SK-N-SH (cell line): ENCODE data around the gene TCOF1. TPM values are rescaled to one million over a fixed set of nuclear protein-coding genes. Genes with fewer than 3 reads are reported as not detected.

Experiments used
- CTCF ChIA-PET: fragments of 300-600, 350-600 bp; formaldehyde crosslinking; extraction: SDS; loops from one replicate; lab custom pipeline; 2021; lab: Yijun Ruan, JAX
- POLR2A ChIA-PET: fragments of 350-600 bp; sonication (Branson Sonifier 250); formaldehyde crosslinking; extraction: SDS; loops from one replicate; lab custom pipeline; 2020; ENCODE audit warnings: antibody characterized with exemption, inconsistent platforms; lab: Yijun Ruan, JAX
- DNase-seq: peaks from one replicate; pipeline ENCODE4 v3.0.0; 2012
- H2AFZ ChIP-seq: fragments of 200-600 bp; sonication (generic); 2 replicates; pipeline ENCODE4 v1.8.1; 2016; ENCODE audit warnings: antibody characterized with exemption, mild to moderate bottlenecking, low read depth
- H3F3A ChIP-seq: fragments of 200-600 bp; sonication (generic); replicated peaks from 2 replicates; pipeline ENCODE3; 2016; ENCODE audit warnings: antibody characterized with exemption, mild to moderate bottlenecking; ENCODE audit not compliant: insufficient read depth
- H3K27ac ChIP-seq, 2 experiments: fragments of 200-500 bp in 1 of 2; fragments of 200-600 bp in 1 of 2; sonication (Bioruptor generic) in 1 of 2; sonication (generic), shearing (Covaris generic) in 1 of 2; 2 replicates each; pipeline versions ENCODE4 v1.5.1 to v1.6.1; 2014 to 2016; ENCODE audit warnings: low read depth in 2 of 2, inconsistent platforms in 1 of 2, low read length in 1 of 2, mild to moderate bottlenecking in 1 of 2, mixed read lengths in 1 of 2
- H3K27me3 ChIP-seq: fragments of 200-600 bp; sonication (generic), shearing (Covaris generic); 2 replicates; pipeline ENCODE4 v1.6.1; 2016; ENCODE audit warnings: mixed run types; ENCODE audit not compliant: insufficient read depth
- H3K36me3 ChIP-seq, 2 experiments: fragments of 200-500 bp in 1 of 2; fragments of 200-600 bp in 1 of 2; sonication (Bioruptor generic) in 1 of 2; sonication (generic) in 1 of 2; replicated peaks in 1 of 2; 2 replicates each; pipeline versions ENCODE3 to v1.5.1; 2014 to 2016; ENCODE audit warnings: low read length in 1 of 2, mild to moderate bottlenecking in 1 of 2; ENCODE audit not compliant: insufficient read depth in 2 of 2, control insufficient read depth in 1 of 2
- H3K4me1 ChIP-seq, 2 experiments: fragments of 200-500 bp in 1 of 2; fragments of 200-600 bp in 1 of 2; sonication (Bioruptor generic) in 1 of 2; sonication (generic), shearing (Covaris generic) in 1 of 2; 2 replicates each; pipeline versions ENCODE4 v1.5.1 to v1.6.1; 2014 to 2016; ENCODE audit warnings: low read depth in 1 of 2, low read length in 1 of 2, mixed run types in 1 of 2; ENCODE audit not compliant: insufficient read depth in 2 of 2, control insufficient read depth in 1 of 2
- H3K4me2 ChIP-seq: fragments of 200-600 bp; sonication (generic), shearing (Covaris generic); 2 replicates; pipeline ENCODE4 v1.6.1; 2017; ENCODE audit warnings: mixed run types
- H3K4me3 ChIP-seq, 2 experiments: fragments of 200-500 bp in 1 of 2; fragments of 200-600 bp in 1 of 2; sonication (Bioruptor generic) in 1 of 2; sonication (generic), shearing (Covaris generic) in 1 of 2; 2 replicates each; pipeline versions ENCODE4 v1.5.1 to v1.8.1; 2014 to 2016; ENCODE audit warnings: low read depth in 2 of 2, inconsistent platforms in 1 of 2, low read length in 1 of 2, mild to moderate bottlenecking in 1 of 2, mixed read lengths in 1 of 2, moderate library complexity in 1 of 2
- H3K79me2 ChIP-seq: fragments of 200-600 bp; sonication (generic); 2 replicates; pipeline ENCODE4 v1.8.1; 2017; ENCODE audit warnings: mild to moderate bottlenecking; ENCODE audit not compliant: insufficient read depth
- H3K9ac ChIP-seq: fragments of 200-600 bp; sonication (generic); 2 replicates; pipeline ENCODE4 v1.6.1; 2017; ENCODE audit warnings: mixed run types
- H3K9me2 ChIP-seq: fragments of 200-600 bp; sonication (generic); 2 replicates; pipeline ENCODE4 v1.6.1; 2017; ENCODE audit warnings: mixed run types
- H3K9me3 ChIP-seq: fragments of 200-600 bp; sonication (generic); 2 replicates; pipeline ENCODE4 v1.6.1; 2017; ENCODE audit warnings: mixed run types, mild to moderate bottlenecking, moderate library complexity
- H4K20me1 ChIP-seq: fragments of 200-600 bp; sonication (generic); 2 replicates; pipeline ENCODE4 v1.6.1; 2017; ENCODE audit warnings: mild to moderate bottlenecking, mixed run types; ENCODE audit not compliant: insufficient read depth
- FOSL2 ChIP-seq: IDR thresholded peaks from 2 replicates; pipeline ENCODE4 v1.4.0; 2012; ENCODE audit warnings: low read depth, mild to moderate bottlenecking, moderate library complexity, borderline replicate concordance
- FOXM1 ChIP-seq: IDR thresholded peaks from 2 replicates; pipeline ENCODE4 v1.4.0; 2012; ENCODE audit warnings: low read depth, mild to moderate bottlenecking
- GATA2 ChIP-seq: sonication (generic); formaldehyde crosslinking; IDR thresholded peaks from 2 replicates; pipeline ENCODE4 v1.5.0; 2020; ENCODE audit warnings: mild to moderate bottlenecking, missing genetic modification reagents
- NRF1 ChIP-seq: IDR thresholded peaks from 2 replicates; pipeline ENCODE4 v1.6.1; 2012; ENCODE audit warnings: low read depth, mild to moderate bottlenecking, low read length
- RCOR1 ChIP-seq: fragments of 150-350 bp; IDR thresholded peaks from 2 replicates; pipeline ENCODE4 v1.6.1; 2017; ENCODE audit warnings: antibody characterized with exemption, low read length
- RFX5 ChIP-seq: IDR thresholded peaks from 2 replicates; pipeline ENCODE4 v1.6.1; 2012; ENCODE audit warnings: mild to moderate bottlenecking, improper control_type of control experiment, low read length
- WGBS: methylation state at CpG from one replicate; pipeline ENCODE4 v1.1.6; 2017; ENCODE audit warnings: low lambda C conversion rate; 5-methylcytosine and 5-hydroxymethylcytosine counted together
- polyA plus RNA-seq, 3 experiments: library from polyadenylated mRNA; depleted of rRNA; stranded (reverse); fragments of >200 nt; gene quantifications; 2 replicates each; pipeline ENCODE4 v1.2.3, GENCODE V29; 2012
- TF ChIP-seq, protein P1 (sequence below): IDR thresholded peaks from 2 replicates; pipeline ENCODE4 v1.4.0; 2012; ENCODE audit warnings: low read depth
- TF ChIP-seq, protein P2 (sequence below): IDR thresholded peaks from 2 replicates; pipeline ENCODE4 v1.6.1; 2012; ENCODE audit warnings: mild to moderate bottlenecking, low read depth, low read length, moderate library complexity
- TF ChIP-seq, protein P3 (sequence below): IDR thresholded peaks from 2 replicates; pipeline ENCODE4 v1.4.0; 2012; ENCODE audit warnings: low read depth, borderline replicate concordance

Gene TCOF1
- polyA plus RNA-seq, 1 of the 3 experiments (the other 2 are of a cell fraction) = 33.0 TPM

DNA sequence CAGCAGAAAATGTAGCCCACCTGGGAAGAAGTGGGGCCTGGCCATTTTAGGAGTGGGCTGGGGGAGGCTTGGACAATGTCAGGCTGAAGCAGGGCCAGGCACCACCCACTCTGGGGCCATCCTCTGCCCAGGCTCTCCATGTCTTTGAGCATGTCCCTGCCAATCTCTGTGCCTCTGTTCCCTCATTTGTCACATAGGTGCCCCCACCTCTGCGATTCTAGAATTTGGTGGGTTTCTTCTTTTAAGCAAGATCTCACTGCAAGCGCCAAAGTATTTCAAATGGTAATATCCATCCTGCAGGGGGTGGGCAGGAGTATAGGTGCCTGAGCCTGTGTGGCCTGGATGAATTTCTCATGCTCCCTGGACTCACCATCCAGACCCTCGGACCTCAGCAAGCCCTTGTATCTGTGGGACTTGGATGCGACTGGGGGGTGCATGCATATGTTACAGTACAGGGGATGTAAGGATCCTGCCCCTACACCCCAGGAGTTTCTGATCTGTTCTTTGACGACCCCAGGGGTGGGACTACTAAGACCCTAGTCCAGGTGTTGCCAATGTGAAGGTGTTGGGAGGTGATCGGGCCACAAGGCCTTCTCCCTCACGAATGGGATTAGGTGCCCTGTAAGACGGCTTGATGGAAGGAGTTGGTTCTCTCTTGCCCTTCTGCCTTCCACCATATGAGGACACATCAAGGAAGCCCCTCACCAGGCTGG lies 50.9 kb downstream of the TCOF1 start:
- Histone ChIP-seq H3K27ac (no peak overlapping the region), H3K36me3 (no peaks in the 10 kb centered on the region), H3F3A (peaks cover 10% of the 10 kb centered on the region)
- TF ChIP-seq RCOR1 = no peak
- TF ChIP-seq GATA2 = no peak
- TF ChIP-seq FOSL2 = no peak
- TF ChIP-seq RFX5 = no peak
- TF ChIP-seq, protein P1, sequence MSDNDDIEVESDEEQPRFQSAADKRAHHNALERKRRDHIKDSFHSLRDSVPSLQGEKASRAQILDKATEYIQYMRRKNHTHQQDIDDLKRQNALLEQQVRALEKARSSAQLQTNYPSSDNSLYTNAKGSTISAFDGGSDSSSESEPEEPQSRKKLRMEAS = no peak
- TF ChIP-seq FOXM1 = no peak
- TF ChIP-seq, protein P2, sequence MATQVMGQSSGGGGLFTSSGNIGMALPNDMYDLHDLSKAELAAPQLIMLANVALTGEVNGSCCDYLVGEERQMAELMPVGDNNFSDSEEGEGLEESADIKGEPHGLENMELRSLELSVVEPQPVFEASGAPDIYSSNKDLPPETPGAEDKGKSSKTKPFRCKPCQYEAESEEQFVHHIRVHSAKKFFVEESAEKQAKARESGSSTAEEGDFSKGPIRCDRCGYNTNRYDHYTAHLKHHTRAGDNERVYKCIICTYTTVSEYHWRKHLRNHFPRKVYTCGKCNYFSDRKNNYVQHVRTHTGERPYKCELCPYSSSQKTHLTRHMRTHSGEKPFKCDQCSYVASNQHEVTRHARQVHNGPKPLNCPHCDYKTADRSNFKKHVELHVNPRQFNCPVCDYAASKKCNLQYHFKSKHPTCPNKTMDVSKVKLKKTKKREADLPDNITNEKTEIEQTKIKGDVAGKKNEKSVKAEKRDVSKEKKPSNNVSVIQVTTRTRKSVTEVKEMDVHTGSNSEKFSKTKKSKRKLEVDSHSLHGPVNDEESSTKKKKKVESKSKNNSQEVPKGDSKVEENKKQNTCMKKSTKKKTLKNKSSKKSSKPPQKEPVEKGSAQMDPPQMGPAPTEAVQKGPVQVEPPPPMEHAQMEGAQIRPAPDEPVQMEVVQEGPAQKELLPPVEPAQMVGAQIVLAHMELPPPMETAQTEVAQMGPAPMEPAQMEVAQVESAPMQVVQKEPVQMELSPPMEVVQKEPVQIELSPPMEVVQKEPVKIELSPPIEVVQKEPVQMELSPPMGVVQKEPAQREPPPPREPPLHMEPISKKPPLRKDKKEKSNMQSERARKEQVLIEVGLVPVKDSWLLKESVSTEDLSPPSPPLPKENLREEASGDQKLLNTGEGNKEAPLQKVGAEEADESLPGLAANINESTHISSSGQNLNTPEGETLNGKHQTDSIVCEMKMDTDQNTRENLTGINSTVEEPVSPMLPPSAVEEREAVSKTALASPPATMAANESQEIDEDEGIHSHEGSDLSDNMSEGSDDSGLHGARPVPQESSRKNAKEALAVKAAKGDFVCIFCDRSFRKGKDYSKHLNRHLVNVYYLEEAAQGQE = no peak
- no peak for TF ChIP-seq NRF1
- TF ChIP-seq, protein P3, sequence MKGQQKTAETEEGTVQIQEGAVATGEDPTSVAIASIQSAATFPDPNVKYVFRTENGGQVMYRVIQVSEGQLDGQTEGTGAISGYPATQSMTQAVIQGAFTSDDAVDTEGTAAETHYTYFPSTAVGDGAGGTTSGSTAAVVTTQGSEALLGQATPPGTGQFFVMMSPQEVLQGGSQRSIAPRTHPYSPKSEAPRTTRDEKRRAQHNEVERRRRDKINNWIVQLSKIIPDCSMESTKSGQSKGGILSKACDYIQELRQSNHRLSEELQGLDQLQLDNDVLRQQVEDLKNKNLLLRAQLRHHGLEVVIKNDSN = no peak
- TF ChIP-seq, all 33 proteins: peak for 0
- 81% methylated on average over 8 of the region's 8 CpGs for WGBS
- no peaks in the 10 kb centered on the region for H3K79me2 ChIP-seq
- no peaks in the 10 kb centered on the region for H3K9me2 ChIP-seq
- no peak overlapping the region for H3K9ac ChIP-seq
- no peak overlapping the region for H3K4me3 ChIP-seq
- no peaks in the 10 kb centered on the region for H4K20me1 ChIP-seq
- no peaks in the 10 kb centered on the region for H3K27me3 ChIP-seq
- H3K4me1 ChIP-seq = peaks cover 4 to 8% of the 10 kb centered on the region in 2 experiments; a peak in 3 of 4 replicates
- CTCF ChIA-PET = no interaction called here
- H3K4me2 ChIP-seq = no peak overlapping the region
- POLR2A ChIA-PET = no interaction called here
- no peaks in the 10 kb centered on the region for H3K9me3 ChIP-seq
- no peak overlapping the region for H2AFZ ChIP-seq
- DNase-seq = no peak
